Endometrial microvascular endothelial cells (primary cell): ENCODE results near the gene ARPC5L. TPM values are rescaled to one million over a fixed set of nuclear protein-coding genes. Genes with fewer than 3 reads are reported as not detected.
"Not testable (repeated sequence)": the region's sequence is repeated elsewhere in the genome, so short reads cannot be mapped to it uniquely, and the experiment has no call there.

ENCODE experiments used
- in situ Hi-C: cut with HindIII; loops from 2 replicates; pipeline ENCODE4 v1.10.0; 2017; ENCODE audit warnings: low sequenced_read_pairs, low pct_unique_long_range_greater_than_20kb; ENCODE audit errors: inconsistent ontology term
- total RNA-seq: library from RNA; depleted of rRNA; stranded (reverse); fragments of >200 nt; gene quantifications from one replicate; pipeline ENCODE4 v1.2.3, GENCODE V29; 2015; ENCODE audit errors: inconsistent ontology term

Gene ARPC5L
- total RNA-seq: 48.2 TPM

- in situ Hi-C loops: loop anchor here (25.0 kb wide), 1 partner anchor 99 kb away; the partner anchor contains the start of gene NR6A1
Measured at GRCh38 chr9:124861342-124862229, at the start of gene ARPC5L, which contains the start of gene RPL35. ARPC5L (plus strand) TSS chr9:124862130; CDS start chr9:124869291, 7,161 bp downstream. RPL35 (minus strand) TSS chr9:124861957; CDS start chr9:124861912, 45 bp downstream.

GRCh38 chr9:124812441-124812876 is 49.5 kb upstream of the ARPC5L start:
- in situ Hi-C loops: no loop called here

- in situ Hi-C loops: no loop called here
Measured at GRCh38 chr9:124813041-124813440, 48.9 kb upstream of the ARPC5L start.

GRCh38 chr9:124813501-124814163 is 48.3 kb upstream of the ARPC5L start:
- in situ Hi-C loops: no loop called here

GRCh38 chr9:124814164-124814535 is 47.8 kb upstream of the ARPC5L start:
- in situ Hi-C loops: no loop called here

- in situ Hi-C loops: no loop called here
Measured at GRCh38 chr9:124815601-124816000, 46.3 kb upstream of the ARPC5L start.

- in situ Hi-C loops: no loop called here
Measured at GRCh38 chr9:124818431-124819281, 43.3 kb upstream of the ARPC5L start.

- in situ Hi-C loops: no loop called here
Measured at GRCh38 chr9:124820698-124821623, 41.0 kb upstream of the ARPC5L start.

- in situ Hi-C loops: no loop called here
Measured at GRCh38 chr9:124828489-124829333, 33.2 kb upstream of the ARPC5L start.

GRCh38 chr9:124829334-124829669 is 32.6 kb upstream of the ARPC5L start:
- in situ Hi-C loops: no loop called here

- in situ Hi-C loops: no loop called here
Measured at GRCh38 chr9:124830593-124830992, 31.3 kb upstream of the ARPC5L start.

GRCh38 chr9:124831642-124832364 is 30.1 kb upstream of the ARPC5L start:
- in situ Hi-C loops: no loop called here

GRCh38 chr9:124834591-124834990 is 27.3 kb upstream of the ARPC5L start:
- in situ Hi-C loops: no loop called here

GRCh38 chr9:124835026-124835557 is 26.8 kb upstream of the ARPC5L start:
- in situ Hi-C loops: no loop called here

GRCh38 chr9:124838132-124838531 is 23.8 kb upstream of the ARPC5L start:
- in situ Hi-C loops: not testable (repeated sequence)

- in situ Hi-C loops: not testable (repeated sequence)
Measured at GRCh38 chr9:124838567-124839275, 23.2 kb upstream of the ARPC5L start.
